ENCODE measurements around the gene TSPAN10.

Gene TSPAN10

DNA sequence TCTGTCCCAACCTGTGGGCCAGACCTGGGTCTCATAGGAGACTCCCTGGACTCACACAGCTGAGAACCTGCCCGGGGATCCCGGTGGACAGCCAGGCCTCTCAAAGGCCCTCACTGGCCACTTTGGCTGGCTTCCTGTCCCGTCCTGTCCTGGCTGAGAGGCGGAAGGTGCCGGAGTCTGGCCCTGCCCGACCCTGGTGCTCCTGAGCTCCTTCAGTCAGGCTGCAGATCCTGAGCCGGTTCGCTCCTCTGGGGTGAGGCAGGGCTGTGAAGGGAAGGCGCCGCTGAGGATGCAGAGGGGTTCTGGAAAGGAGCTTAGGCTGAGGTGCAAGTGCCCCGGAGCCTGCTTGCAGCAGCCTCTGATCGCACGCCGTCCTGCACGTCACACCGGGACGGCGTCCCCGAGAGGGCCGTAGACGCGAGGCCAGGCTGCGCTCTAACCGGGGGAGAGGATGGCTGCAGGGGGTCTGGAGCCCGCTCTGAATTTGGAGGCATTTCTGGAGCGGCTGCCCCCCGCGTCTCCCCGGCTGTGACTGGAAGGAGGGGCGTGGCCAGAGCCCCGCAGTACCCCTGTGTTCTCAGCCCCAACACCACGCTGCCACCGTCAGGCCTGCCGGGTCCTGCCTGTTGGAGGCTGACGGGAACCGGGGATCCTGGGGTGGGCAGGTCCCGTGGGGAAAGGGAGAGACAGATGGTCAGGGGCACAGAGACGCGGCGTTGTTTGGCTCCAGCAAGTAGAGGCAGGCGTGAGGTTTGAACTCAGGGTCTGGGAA, 51.0 kb downstream of the TSPAN10 start:
- DNase-seq (ENCODE audit: low read depth) = no peak

DNA sequence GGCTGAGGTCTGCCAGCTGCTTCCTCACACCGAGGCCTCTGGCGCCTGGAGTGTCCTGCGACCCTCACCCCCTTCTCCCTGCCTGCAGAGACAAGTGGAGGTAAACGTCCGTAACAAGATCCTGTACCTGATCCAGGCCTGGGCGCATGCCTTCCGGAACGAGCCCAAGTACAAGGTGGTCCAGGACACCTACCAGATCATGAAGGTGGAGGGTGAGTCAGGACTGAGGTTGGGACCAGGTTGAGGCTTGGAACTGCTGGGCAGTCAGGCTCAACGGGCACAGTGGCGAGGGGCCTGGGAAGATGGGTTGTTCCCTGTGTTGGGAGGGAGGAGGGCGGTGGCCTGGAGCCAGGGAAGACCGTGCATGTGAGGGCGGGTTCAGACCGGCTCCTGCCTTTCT, 51.6 kb downstream of the TSPAN10 start:
- DNase-seq (ENCODE audit: low read depth) = no peak

DNA sequence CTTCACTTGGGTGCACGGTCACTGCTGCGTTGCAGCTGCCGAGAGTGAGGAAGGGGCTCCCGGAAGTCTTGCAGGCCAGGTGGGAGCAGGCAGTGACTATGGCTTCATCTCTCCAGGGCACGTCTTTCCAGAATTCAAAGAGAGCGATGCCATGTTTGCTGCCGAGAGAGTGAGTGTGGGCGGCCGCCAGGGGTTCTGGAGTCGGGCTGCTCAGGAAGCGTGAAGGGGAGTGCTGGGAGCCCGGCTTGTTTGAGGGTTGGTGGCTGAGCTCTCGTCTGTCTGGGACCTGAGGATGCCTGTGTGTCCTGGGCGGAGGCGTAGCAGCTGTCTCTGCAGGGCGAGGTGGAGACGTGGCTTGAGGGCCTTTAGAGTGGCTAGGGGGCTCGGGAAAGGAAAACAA, 53.1 kb downstream of the TSPAN10 start:
- no peak for DNase-seq (ENCODE audit: low read depth)

DNA sequence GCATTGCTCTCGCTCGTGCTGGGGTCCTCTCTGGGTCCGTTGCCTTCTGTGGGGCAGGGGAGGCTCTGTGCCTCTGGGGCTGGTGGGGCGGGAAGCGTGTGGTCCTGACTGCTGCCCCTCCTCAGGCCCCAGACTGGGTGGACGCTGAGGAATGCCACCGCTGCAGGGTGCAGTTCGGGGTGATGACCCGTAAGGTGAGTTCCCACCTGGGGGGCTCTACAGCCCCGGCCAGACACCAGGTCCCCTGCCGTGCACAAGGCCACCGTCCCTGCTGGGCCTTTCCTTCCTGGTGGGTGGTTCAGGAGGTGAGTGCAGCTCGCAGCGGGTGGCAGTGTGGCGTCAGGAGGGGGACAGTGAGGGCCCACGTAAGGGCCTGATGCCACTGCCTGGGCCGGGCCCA, 53.6 kb downstream of the TSPAN10 start:
- DNase-seq (ENCODE audit: low read depth) = no peak

DNA sequence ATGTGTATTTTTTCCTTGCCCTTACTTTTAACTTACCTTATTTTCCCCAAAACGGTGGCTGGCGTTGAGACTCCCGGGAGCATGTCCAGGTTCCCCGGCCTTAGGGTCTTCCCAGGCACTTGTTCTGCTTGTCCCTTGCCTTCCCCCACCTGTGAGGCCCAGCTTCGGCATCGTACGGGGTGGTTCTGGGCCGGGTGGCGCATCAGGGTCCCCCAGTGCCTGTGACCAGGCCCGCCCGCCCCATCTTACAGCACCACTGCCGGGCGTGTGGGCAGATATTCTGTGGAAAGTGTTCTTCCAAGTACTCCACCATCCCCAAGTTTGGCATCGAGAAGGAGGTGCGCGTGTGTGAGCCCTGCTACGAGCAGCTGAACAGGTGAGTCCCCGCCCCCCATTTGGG, 54.2 kb downstream of the TSPAN10 start:
- no peak for DNase-seq (ENCODE audit: low read depth)

DNA sequence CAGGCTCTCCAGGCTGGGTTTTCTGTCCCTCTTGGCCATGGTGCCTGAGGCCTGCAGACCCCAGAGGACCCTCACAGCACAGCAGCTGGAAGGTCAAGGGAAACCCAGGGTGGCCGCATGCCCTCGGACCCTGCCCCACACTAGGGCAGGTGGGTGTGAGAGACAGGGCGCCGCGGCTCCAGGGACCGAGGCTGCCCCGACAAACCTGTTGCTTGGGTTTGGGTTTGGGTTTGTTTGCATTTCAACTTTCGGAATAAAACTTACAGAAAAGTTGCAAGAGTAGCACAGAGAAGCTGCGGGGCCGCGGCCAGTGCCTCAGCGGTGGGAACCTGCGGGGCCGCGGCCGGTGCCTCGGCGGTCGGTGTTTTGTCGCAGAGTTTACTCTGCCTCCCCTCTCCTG, 54.6 kb downstream of the TSPAN10 start:
- no peak for DNase-seq (ENCODE audit: low read depth)

DNA sequence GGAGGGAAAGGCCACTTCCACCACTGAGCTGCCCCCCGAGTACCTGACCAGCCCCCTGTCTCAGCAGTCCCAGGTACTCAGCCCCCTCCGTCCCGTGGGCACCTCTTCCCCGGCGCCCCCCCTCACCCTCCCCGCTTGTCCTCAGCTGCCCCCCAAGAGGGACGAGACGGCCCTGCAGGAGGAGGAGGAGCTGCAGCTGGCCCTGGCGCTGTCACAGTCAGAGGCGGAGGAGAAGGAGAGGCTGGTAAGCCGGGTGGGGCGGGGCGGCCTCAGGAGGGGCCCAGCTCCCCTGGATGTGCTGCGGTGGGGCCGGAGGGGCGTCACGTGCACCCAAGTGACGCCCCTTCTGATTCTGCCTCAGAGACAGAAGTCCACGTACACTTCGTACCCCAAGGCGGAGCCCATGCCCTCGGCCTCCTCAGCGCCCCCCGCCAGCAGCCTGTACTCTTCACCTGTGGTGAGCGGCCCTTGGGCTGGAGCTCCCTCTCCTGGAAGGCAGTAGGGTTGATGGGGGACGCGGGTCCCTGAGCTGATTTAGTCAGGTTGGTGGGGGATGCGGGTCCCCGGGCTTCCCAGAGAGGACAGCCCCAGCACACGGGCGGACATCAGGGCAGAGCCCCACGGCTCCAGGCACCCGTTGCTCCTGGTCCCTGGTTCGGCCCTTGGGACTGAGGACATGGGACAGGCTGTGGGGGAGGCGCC, 56.7 kb downstream of the TSPAN10 start:
- DNase-seq (ENCODE audit: low read depth) = no peak

DNA sequence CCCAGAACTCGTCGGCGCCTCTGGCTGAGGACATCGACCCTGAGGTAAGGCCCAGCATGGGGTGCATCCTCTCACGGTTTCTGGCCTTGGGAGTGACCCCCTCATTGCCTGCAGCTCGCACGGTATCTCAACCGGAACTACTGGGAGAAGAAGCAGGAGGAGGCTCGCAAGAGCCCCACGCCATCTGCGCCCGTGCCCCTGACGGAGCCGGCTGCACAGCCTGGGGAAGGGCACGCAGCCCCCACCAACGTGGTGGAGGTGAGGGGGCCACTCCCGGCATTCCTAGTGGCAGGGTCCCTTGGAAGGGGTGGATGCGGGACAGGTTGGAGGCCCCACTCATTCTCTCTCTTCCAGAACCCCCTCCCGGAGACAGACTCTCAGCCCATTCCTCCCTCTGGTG, 57.8 kb downstream of the TSPAN10 start:
- DNase-seq (ENCODE audit: low read depth) = no peak

DNA sequence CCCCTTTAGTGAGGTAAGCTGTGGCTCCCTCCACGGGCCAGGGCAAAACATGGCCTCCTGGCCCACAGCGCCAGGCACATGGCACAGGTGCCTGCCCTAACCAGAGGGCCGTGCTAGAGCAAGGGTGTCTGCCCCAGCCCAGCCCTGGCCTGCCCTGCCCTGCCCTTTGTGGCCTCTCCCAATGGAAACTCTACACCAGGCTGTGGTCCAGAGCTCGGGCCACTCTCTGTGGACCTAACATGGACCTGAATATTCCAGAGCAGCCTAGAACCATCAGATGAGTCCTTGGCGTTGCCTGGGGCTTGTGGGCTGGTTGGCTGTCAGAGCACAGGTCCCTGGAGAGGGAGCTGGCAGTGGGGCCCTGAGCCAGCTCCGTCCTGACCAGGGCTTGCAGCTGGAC, 58.2 kb downstream of the TSPAN10 start:
- no peak for DNase-seq (ENCODE audit: low read depth)

DNA sequence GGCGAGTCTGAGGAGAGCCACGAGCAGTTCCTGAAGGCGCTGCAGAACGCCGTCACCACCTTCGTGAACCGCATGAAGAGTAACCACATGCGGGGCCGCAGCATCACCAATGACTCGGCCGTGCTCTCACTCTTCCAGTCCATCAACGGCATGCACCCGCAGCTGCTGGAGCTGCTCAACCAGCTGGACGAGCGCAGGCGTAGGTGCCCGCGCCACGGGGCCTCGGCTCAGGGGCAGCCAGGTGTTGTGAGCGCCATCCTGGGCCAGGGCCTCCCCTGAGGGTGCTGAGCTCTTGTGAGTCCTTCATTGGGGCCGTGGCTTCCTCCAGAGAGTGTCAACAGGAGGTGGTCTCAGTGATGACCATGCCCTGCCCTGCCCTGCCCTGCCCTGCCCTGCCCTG, 58.8 kb downstream of the TSPAN10 start:
- no peak for DNase-seq (ENCODE audit: low read depth)

DNA sequence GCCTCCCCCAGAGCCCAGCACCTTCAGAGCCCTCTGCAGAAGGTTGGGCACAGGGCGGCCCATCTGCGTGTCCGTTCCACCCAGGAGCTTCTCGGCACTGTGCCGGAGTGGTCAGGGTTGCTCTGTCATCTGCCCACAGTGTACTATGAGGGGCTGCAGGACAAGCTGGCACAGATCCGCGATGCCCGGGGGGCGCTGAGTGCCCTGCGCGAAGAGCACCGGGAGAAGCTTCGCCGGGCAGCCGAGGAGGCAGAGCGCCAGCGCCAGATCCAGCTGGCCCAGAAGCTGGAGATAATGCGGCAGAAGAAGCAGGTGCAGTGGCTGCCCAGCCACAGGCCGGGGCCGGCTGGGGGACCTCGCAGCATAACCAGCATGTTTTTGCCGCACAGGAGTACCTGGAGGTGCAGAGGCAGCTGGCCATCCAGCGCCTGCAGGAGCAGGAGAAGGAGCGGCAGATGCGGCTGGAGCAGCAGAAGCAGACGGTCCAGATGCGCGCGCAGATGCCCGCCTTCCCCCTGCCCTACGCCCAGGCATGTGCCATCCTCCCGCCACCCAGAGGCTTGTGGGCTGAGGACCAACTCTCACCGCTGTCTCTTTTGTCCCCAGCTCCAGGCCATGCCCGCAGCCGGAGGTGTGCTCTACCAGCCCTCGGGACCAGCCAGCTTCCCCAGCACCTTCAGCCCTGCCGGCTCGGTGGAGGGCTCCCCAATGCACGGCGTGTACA, 59.4 kb downstream of the TSPAN10 start:
- no peak for DNase-seq (ENCODE audit: low read depth)

DNA sequence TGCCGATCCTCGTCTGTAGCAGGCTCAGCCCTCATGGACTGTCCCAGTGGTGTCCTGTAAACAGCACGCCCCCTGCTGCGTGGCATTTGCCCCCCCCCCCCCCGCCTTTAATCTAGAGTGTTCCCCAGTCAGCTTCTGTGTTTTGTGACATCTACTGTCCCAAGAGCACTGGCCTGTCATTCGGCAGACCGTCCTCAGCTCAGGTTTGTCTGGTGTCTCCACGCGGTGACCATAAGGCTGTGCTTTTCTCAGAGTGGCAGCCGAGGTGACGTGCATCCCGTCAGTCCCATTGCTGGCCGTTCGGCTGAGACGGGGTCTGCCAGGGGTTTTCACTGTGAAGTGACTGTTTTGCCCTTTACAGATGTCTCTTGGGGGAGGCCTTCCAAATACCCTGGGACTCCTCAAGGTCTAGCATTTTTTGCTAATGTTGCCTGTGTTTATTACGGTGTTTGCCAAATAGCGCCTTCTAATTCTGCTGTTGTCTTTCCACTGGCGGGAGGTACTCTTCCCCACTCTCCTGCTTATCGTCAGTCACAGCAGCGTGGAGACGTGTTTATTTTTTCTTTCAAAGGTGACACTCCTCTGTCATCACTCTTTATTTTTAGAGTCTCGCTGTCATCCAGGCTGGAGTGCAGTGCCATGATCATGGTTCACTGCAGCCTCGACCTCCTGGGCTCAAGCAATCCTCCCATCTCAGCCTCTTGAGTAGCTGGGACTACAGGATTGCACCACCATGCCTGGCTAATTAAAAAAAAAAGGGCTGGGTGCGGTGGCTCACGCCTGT, 60.5 kb downstream of the TSPAN10 start:
- DNase-seq (ENCODE audit: low read depth) = no peak
